HUDEP-2 (cell line): ENCODE measurements around the gene VAV3.

Source experiments
- DNase-seq, 76 experiments: peaks; one replicate each; lab custom pipeline; 2025; ENCODE audit not compliant: unreplicated experiment in 76 of 76; lab: John Stamatoyannopoulos, UW

The VAV3 gene

DNA sequence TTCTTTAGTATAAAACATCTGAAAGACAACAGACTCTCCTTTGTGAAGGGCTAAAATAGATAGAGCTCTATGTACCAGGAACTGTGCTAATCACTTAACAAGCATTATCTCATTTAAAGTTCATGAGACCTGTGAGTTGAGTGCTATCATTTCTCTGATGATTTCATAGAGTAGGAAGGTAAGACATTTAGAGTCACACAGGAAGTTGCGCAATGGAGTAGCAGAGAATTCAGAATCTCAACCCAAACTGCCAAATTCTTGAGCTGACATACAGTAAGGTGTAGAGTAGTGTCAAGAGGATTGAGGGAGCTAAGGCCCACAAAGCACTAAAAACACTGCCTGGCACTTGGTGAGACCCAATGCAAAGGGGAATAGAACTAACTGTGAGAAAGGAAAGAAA lies 439.8 kb downstream of the VAV3 start:
- DNase-seq = no peak

DNA sequence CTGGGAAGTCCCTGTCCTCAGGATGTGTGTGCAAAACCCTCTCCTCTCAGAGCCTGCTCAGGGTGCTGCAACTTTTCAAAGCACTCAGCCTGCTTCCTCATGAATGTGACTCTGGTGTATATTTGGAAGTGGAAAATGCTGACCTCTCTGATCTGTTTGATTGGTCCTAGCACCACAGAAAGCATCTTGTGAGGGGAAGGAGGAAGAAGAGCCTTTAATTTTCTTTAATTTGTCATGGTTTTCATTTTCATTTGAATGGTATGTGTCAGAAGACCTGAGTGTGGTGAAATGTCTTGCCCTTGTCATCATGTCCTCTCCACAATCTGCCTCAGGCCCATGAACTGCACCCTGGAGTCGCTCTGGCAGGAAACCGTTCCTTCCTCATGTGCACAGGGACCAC lies 440.7 kb downstream of the VAV3 start:
- DNase-seq = no peak

DNA sequence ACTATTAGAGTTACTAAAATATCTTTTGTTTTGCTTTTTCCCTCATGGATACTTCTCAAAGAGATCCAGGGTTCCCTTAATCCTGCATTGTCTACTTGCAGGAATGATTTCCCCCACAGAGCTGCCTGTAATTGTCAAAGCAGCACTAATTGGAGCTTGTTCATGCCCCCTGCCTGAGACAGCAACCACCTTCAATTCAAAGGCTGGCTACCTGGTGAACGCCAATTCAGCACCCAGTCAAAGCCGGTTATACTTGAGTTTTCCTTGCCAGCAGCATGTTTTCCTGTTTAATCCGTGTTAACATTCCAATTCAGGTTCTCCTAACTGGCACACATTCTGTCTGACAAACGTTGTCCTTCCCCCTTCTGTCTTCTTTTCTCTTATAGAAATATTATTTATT lies 441.2 kb downstream of the VAV3 start:
- no peak for DNase-seq

- DNase-seq = no peak
Measured at GRCh38 chr1:107523061-107523460, 441.9 kb downstream of the VAV3 start.
